Cortex of kidney (tissue), 1 donor: ENCODE results near the gene TNFRSF21.
"Not testable (repeated sequence)": the region's sequence is repeated elsewhere in the genome, so short reads cannot be mapped to it uniquely, and the experiment has no call there.

Experiments used
- DNase-seq: peaks from one replicate; lab custom pipeline; 2025; lab: John Stamatoyannopoulos, UW

TNFRSF21 gene

GRCh38 chr6:47309291-47310130, at the start of gene TNFRSF21:
TNFRSF21 (minus strand) TSS chr6:47309905; CDS start chr6:47309511, 394 bp downstream.
- peak; percentile 61 for DNase-seq

GRCh38 chr6:47358440-47359225, 48.9 kb upstream of the TNFRSF21 start:
- no peak for DNase-seq

GRCh38 chr6:47357827-47358226, 48.1 kb upstream of the TNFRSF21 start:
- DNase-seq, result no peak

GRCh38 chr6:47355496-47355895, 45.8 kb upstream of the TNFRSF21 start:
- DNase-seq, result no peak

- DNase-seq, result no peak
Measured at GRCh38 chr6:47353871-47354270, 44.2 kb upstream of the TNFRSF21 start.

- DNase-seq, result no peak
Measured at GRCh38 chr6:47352966-47353365, 43.3 kb upstream of the TNFRSF21 start.

- DNase-seq, result no peak
Measured at GRCh38 chr6:47352194-47352920, 42.7 kb upstream of the TNFRSF21 start.

- no peak for DNase-seq
Measured at GRCh38 chr6:47351621-47352020, 41.9 kb upstream of the TNFRSF21 start.

- no peak for DNase-seq
Measured at GRCh38 chr6:47349931-47350330, 40.2 kb upstream of the TNFRSF21 start.

- DNase-seq, result no peak
Measured at GRCh38 chr6:47348316-47348863, 38.7 kb upstream of the TNFRSF21 start.

GRCh38 chr6:47345761-47346160, 36.1 kb upstream of the TNFRSF21 start:
- no peak for DNase-seq

- DNase-seq, result no peak
Measured at GRCh38 chr6:47344022-47344421, 34.3 kb upstream of the TNFRSF21 start.

- DNase-seq, result no peak
Measured at GRCh38 chr6:47343600-47343999, 33.9 kb upstream of the TNFRSF21 start.

GRCh38 chr6:47342824-47343223, 33.1 kb upstream of the TNFRSF21 start:
- no peak for DNase-seq

GRCh38 chr6:47337519-47337918, 27.8 kb upstream of the TNFRSF21 start:
- DNase-seq, result no peak

GRCh38 chr6:47336334-47336733, 26.6 kb upstream of the TNFRSF21 start:
- no peak for DNase-seq

- no peak for DNase-seq
Measured at GRCh38 chr6:47335466-47335865, 25.8 kb upstream of the TNFRSF21 start.

GRCh38 chr6:47334334-47334733, 24.6 kb upstream of the TNFRSF21 start:
- DNase-seq, result no peak

- not testable (repeated sequence) for DNase-seq
Measured at GRCh38 chr6:47328606-47329005, 18.9 kb upstream of the TNFRSF21 start.

GRCh38 chr6:47328139-47328538, 18.4 kb upstream of the TNFRSF21 start:
- not testable (repeated sequence) for DNase-seq

GRCh38 chr6:47323887-47324286, 14.2 kb upstream of the TNFRSF21 start:
- no peak for DNase-seq

GRCh38 chr6:47323321-47323720, 13.6 kb upstream of the TNFRSF21 start:
- DNase-seq, result no peak
